ENCODE data around the gene PLSCR1. TPM values are rescaled to one million over a fixed set of nuclear protein-coding genes. Genes with fewer than 3 reads are reported as not detected.
"Not testable (repeated sequence)": the region's sequence is repeated elsewhere in the genome, so short reads cannot be mapped to it uniquely, and the experiment has no call there.

The PLSCR1 gene
- total RNA-seq, 2 donors from 2014 or later: 35.0 to 90.1 TPM

DNA sequence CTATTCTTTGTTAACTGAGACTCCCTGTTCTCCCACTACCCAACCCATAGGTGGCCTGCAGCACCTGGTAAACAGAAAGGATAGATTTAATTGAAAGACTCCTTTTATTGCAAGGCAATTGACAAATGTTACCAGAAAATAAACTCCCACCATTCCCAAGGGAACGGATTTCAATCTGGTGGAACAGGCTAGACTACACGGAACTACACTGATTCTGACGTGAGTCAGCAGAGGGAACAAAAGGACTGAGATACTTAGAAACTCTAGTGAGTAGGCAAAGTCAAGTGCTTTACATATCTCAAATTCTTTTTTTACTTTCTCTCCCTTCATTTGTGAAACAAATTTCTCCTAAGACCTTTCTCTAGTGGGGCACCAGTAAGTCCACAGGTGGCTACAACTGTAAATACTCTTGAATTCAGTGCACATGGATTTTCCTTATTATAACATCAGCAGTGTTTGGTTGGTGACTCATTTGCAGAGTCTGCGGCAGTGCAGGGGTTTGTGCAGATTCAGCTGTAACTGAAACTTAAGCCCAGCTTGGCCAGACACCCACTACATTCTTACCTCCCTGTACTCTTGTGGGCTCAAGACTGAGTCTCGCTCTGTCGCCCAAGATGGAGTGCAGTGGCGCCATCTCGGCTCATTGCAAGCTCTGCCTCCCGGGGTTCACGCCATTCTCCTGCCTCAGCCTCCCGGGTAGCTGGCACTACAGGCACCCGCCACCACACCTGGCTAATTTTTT is 40.8 kb downstream of the PLSCR1 start:
- intact Hi-C loops (cut with DNase I): no loop called here
- H3K4me3 ChIP-seq: no peak overlapping the region
- no peaks in the 10 kb centered on the region for H3K27me3 ChIP-seq (replicated peaks; ENCODE audit: insufficient read depth)
- TF ChIP-seq POLR2AphosphoS5 (IDR thresholded peaks at IDR 0.05): peak; percentile 64
- TF ChIP-seq, protein P1, sequence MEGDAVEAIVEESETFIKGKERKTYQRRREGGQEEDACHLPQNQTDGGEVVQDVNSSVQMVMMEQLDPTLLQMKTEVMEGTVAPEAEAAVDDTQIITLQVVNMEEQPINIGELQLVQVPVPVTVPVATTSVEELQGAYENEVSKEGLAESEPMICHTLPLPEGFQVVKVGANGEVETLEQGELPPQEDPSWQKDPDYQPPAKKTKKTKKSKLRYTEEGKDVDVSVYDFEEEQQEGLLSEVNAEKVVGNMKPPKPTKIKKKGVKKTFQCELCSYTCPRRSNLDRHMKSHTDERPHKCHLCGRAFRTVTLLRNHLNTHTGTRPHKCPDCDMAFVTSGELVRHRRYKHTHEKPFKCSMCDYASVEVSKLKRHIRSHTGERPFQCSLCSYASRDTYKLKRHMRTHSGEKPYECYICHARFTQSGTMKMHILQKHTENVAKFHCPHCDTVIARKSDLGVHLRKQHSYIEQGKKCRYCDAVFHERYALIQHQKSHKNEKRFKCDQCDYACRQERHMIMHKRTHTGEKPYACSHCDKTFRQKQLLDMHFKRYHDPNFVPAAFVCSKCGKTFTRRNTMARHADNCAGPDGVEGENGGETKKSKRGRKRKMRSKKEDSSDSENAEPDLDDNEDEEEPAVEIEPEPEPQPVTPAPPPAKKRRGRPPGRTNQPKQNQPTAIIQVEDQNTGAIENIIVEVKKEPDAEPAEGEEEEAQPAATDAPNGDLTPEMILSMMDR (IDR thresholded peaks at IDR 0.05): no peak
- no peaks in the 10 kb centered on the region for H3K36me3 ChIP-seq
- peak overlapping the region in 1 of 2 donors; percentile 55 for H3K27ac ChIP-seq
- H3K9me3 ChIP-seq: no peaks in the 10 kb centered on the region
- peak; percentile 37 for DNase-seq (ENCODE audit: low spot score)
- peaks cover 2% of the 10 kb centered on the region for H3K4me1 ChIP-seq (replicated peaks)
- WGBS: 75% methylated on average over 11 of the region's 12 CpGs

DNA sequence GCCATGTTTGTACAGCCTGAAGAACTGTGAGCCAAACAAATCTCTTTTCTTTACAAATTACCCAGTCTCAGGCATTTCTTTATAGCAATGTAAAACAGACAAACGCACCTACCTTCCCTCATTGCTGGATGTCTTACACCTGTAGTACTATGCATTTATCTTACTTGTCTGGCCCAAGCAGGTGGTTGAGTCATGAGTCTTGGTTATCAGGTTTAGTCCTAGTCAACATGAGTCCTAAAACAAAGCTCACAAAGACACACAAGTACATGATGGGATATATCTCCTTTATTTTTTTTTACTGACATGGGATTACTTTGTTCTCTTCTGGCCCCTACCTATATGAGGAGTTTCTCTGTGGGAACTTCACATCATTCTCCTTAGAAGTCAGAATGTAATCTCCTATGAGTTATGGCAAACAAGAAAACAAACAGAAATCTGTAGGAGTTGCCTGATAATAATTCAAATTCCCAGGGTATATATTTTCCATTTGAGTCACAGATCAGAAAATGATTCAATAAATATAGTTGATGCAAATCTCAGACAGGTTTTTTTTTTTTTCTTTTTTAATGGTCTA is 41.4 kb downstream of the PLSCR1 start:
- H3K27me3 ChIP-seq (replicated peaks; ENCODE audit: insufficient read depth): no peaks in the 10 kb centered on the region
- DNase-seq (ENCODE audit: low spot score): no peak
- H3K4me3 ChIP-seq: no peak overlapping the region
- intact Hi-C loops (cut with DNase I): no loop called here
- H3K27ac ChIP-seq: no peak overlapping the region
- no peaks in the 10 kb centered on the region for H3K9me3 ChIP-seq
- TF ChIP-seq POLR2AphosphoS5 (IDR thresholded peaks at IDR 0.05) (no peak), POLR2A (IDR thresholded peaks at IDR 0.05) (no peak)
- no peaks in the 10 kb centered on the region for H3K36me3 ChIP-seq
- 56% methylated on average over 1 of the region's 1 CpG for WGBS
- peaks cover 2% of the 10 kb centered on the region for H3K4me1 ChIP-seq (replicated peaks)

DNA sequence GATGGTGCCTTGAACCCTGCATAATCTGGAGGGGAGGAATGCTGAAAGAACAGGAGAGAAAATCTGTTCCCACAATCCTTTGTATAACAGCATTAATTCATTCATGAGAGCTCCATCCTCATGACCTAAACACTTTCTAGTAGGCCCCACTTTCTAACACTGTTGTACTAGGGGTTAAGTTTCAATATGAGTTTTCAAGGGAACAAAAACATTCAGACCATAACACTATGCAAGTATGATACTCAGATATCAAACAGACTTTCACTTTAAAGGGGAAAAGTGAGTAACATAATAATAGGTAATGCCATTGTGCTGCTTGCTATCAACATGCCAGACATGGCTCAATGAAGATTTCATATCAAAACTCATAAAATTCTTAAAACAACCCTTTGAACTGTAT is 42.7 kb downstream of the PLSCR1 start:
- no peak for TF ChIP-seq POLR2A (IDR thresholded peaks at IDR 0.05)
- TF ChIP-seq POLR2AphosphoS5 (IDR thresholded peaks at IDR 0.05): no peak
- TF ChIP-seq, protein P1 (IDR thresholded peaks at IDR 0.05): no peak
- Histone ChIP-seq H3K36me3 (no peaks in the 10 kb centered on the region), H3K27me3 (replicated peaks; ENCODE audit: insufficient read depth) (no peaks in the 10 kb centered on the region), H3K4me3 (no peak overlapping the region), H3K9me3 (no peaks in the 10 kb centered on the region), H3K27ac (no peak overlapping the region), H3K4me1 (replicated peaks) (peaks cover 2% of the 10 kb centered on the region)
- DNase-seq (ENCODE audit: low spot score): no peak
- intact Hi-C loops (cut with DNase I): no loop called here

DNA sequence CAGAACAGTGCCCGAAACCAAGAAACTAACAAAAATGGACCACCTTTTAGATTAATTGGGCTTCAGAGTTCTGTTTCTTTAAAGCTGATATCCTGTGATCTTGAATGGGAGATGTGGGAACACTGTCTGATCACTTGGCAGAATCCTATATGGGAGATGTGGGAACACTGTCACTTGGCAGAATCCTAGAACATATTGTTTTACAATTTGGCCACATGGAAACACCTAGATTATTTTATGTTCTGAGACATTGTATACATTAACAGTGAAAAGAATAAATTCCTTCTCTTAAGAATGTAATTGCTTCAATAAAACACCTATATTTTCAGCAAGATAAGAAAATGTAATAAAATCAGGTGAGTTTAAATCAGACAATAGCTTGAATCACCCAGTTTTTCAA is 44.7 kb downstream of the PLSCR1 start:
- DNase-seq (ENCODE audit: low spot score): no peak
- Histone ChIP-seq H3K4me1 (replicated peaks) (peaks cover 2% of the 10 kb centered on the region), H3K27ac (no peak overlapping the region), H3K27me3 (replicated peaks; ENCODE audit: insufficient read depth) (no peaks in the 10 kb centered on the region), H3K9me3 (no peaks in the 10 kb centered on the region), H3K36me3 (no peaks in the 10 kb centered on the region), H3K4me3 (no peak overlapping the region)
- intact Hi-C loops (cut with DNase I): no loop called here
- TF ChIP-seq POLR2AphosphoS5 (IDR thresholded peaks at IDR 0.05) (no peak), POLR2A (IDR thresholded peaks at IDR 0.05) (no peak)
- TF ChIP-seq, protein P1 (IDR thresholded peaks at IDR 0.05): no peak
- WGBS: 31% methylated on average over 1 of the region's 1 CpG

DNA sequence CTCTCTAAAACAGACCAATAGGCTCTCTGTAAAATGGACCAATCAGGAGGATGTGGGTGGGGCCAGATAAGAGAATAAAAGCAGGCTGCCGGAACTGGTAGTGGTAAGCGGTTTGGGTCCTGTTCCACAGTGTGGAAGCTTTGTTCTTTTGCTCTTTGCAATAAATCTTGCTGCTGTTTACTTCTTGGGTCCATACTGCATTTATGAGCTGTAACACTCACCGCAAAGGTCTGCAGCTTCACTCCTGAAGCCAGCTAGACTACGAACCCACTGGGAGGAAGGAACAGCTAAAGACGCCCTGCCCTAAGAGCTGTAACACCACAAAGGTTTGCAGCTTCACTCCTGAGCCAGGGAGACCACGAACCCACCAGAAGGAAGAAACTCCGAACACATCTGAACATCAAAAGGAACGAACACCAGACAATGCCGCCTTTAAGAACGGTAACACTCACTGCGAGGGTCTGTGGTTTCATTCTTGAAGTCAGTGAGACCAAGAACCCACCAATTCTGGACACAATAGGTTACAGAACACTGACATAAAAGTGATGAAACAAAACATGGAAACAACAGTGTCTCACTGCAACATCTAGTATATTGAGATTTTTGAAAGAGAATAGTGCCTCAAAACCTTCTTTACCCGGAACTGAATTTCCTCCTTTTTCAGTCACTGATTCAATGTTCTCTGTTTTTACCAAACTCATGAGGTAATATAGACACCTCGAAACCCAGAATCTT is 46.2 kb downstream of the PLSCR1 start:
- intact Hi-C loops (cut with DNase I): no loop called here
- Histone ChIP-seq H3K4me1 (replicated peaks) (peaks cover 2% of the 10 kb centered on the region), H3K9me3 (no peaks in the 10 kb centered on the region), H3K4me3 (no peak overlapping the region), H3K36me3 (no peaks in the 10 kb centered on the region), H3K27ac (peak overlapping the region in 1 of 2 donors; percentile 31), H3K27me3 (replicated peaks; ENCODE audit: insufficient read depth) (no peaks in the 10 kb centered on the region)
- DNase-seq (ENCODE audit: low spot score): no peak
- TF ChIP-seq POLR2A (IDR thresholded peaks at IDR 0.05): no peak
- TF ChIP-seq, protein P1 (IDR thresholded peaks at IDR 0.05): no peak
- peak; percentile 33 for TF ChIP-seq POLR2AphosphoS5 (IDR thresholded peaks at IDR 0.05)
- WGBS: 70% methylated on average over 13 of the region's 13 CpGs

DNA sequence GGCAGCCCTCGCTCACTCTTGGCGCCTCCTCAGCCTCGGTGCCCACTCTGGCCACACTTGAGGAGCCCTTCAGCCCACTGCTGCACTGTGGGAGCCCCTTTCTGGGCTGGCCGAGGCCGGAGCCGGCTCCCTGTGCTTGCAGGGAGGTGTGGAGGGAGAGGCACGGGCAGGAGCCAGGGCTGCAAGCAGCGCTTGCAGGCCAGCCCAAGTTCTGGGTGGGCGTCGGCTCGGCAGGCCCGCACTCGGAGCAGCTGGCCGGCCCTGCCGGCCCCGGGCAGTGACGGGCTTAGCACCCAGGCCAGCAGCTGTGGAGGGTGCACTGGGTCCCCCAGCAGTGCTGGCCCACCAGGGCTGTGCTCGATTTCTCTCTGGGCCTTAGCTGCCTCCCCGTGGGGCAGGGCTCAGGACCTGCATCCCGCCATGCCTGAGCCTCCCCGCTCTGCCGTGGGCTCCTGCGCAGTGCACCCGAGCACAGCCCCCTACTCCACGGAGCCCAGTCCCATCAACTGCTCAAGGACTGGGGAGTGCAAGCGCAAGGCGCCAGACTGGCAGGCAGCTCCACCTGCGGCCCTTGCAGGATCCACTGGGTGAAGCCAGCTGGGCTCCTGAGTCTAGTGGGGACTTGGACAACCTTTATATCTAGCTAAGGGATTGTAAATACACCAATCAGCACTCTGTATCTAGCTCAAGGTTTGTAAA is 47.1 kb downstream of the PLSCR1 start:
- 95% methylated on average over 16 of the region's 28 CpGs for WGBS
- H3K4me1 ChIP-seq (replicated peaks); H3K36me3 ChIP-seq; DNase-seq (ENCODE audit: low spot score); H3K27me3 ChIP-seq (replicated peaks; ENCODE audit: insufficient read depth); intact Hi-C loops (cut with DNase I); H3K4me3 ChIP-seq; H3K9me3 ChIP-seq: not testable (repeated sequence)
- peak overlapping the region in 1 of 2 donors; percentile 31 for H3K27ac ChIP-seq

Data from prostate gland (tissue), 2 donors.